Pancreas (tissue), 10 donors: ENCODE measurements around the gene PLD1. TPM values are rescaled to one million over a fixed set of nuclear protein-coding genes. Genes with fewer than 3 reads are reported as not detected.

Experiments used
- ATAC-seq, 4 donors: fragments of 200-7000 bp; cut with Tn5 transposase; one replicate each; pipeline versions ENCODE4 v1.8.0 to v1.9.1; 2020; ENCODE audit warnings: mild to moderate bottlenecking in 4 of 4, moderate library complexity in 4 of 4
- DNase-seq, 6 donors: peaks; one replicate each; pipeline ENCODE4 v3.0.0-alpha.2; 2020
- FAIRE-seq: peaks from 2 replicates; lab custom pipeline; 2012; peaks lifted over from hg19 to GRCh38; lab: Jason Lieb, UNC
- H3K27ac ChIP-seq, 4 donors: fragments of 200-600 bp; sonication (generic); 1 replicate in 3 of 4; 2 replicates in 1 of 4; pipeline versions ENCODE4 v1.5.0 to v1.8.0; 2020
- H3K27me3 ChIP-seq, 4 donors: fragments of 200-600 bp; one replicate each; pipeline ENCODE4 v1.8.0; 2021
- H3K36me3 ChIP-seq, 3 donors: fragments of 200-600 bp; sonication (generic) in 1 of 3; one replicate each; pipeline versions ENCODE4 v1.5.0 to v1.8.0; 2020 to 2021
- H3K4me1 ChIP-seq, 3 donors: fragments of 200-600 bp; one replicate each; pipeline ENCODE4 v1.8.0; 2021
- H3K4me3 ChIP-seq, 4 donors: fragments of 200-600 bp; sonication (generic) in 2 of 4; one replicate each; pipeline versions ENCODE4 v1.5.0 to v1.8.0; 2020 to 2021
- H3K9me3 ChIP-seq, 4 donors: fragments of 200-600 bp; one replicate each; pipeline ENCODE4 v1.8.0; 2021
- CTCF ChIP-seq, 4 donors: fragments of 200-600 bp; sonication (generic) in 3 of 4; IDR thresholded peaks; one replicate each; pipeline versions ENCODE4 v1.5.0 to v1.8.0; 2021; ENCODE audit warnings: antibody characterized with exemption in 4 of 4
- WGBS, 2 donors: extraction: QIAGEN DNeasy Blood & Tissue Kit; methylation state at CpG; one replicate each; pipeline ENCODE4 v1.1.7; 2013; 5-methylcytosine and 5-hydroxymethylcytosine counted together
- intact Hi-C, 3 donors: fragments of 100-400 bp; cut with DNase I; formaldehyde crosslinking; loops; one replicate each; pipeline versions ENCODE4 v1.11.1 to v1.14.2; 2022
- polyA plus RNA-seq, 2 donors: library from polyadenylated mRNA; stranded (reverse); fragments of 200-250 nt; gene quantifications; one replicate each; pipeline ENCODE4 v1.2.3, GENCODE V29; 2013
- total RNA-seq, 6 donors: library from RNA; stranded (reverse); fragmentation: NEBNext Ultra II Directional in 4 of 6; extraction: Animal tissue kit (Norgen Biotek cat#: 25700) in 4 of 6; gene quantifications; one replicate each; pipeline versions ENCODE4 v1.2.1 to v1.2.4, GENCODE V29; 2021 to 2023
- donor health status: healthy with polysubstance abuse.
- donor health status: DM: no; HTN: no; CAD: no; lungs with moderate emphysema.
- donor health status: DM: no; HTN: no; CAD: no.
- donor health status: control.
- donor health status: control.
- donor health status: Bipolar disorder and iron deficiency.
- donor health status: DM: yes; HTN: yes; CAD: no.
- donor health status: DM: no; HTN: no; CAD: no.
- donor health status: DM: no; HTN: no; CAD: no.
- donor health status: DM: yes; HTN: yes; CAD: no.

PLD1 gene
- total and polyA plus RNA-seq, 8 donors: 14.7 to 62.1 (median 33.7) TPM

GRCh38 chr3:171811295-171811912, 1.1 kb upstream of the PLD1 start:
- Histone ChIP-seq H3K27me3 (no peaks in the 10 kb centered on the region), H3K9me3 (no peaks in the 10 kb centered on the region), H3K4me3 (no peak overlapping the region), H3K4me1 (peaks cover 0 to 22% (median 10%) of the 10 kb centered on the region in 3 donors), H3K36me3 (no peaks in the 10 kb centered on the region), H3K27ac (peak overlapping the region in 1 of 4 donors; percentile 97)
- DNase-seq (no peak), FAIRE-seq (no peak), ATAC-seq (peak in 1 of 4 donors; percentile 15)
- 79 to 85% methylated on average over 4 of the region's 4 CpGs for WGBS, 2 donors
- TF ChIP-seq CTCF (IDR thresholded peaks at IDR 0.05): no peak
- intact Hi-C loops: no loop called here

GRCh38 chr3:171810629-171811294, 479 bp upstream of the PLD1 start:
- FAIRE-seq (no peak), DNase-seq (no peak), ATAC-seq (no peak)
- H3K4me1 ChIP-seq: peaks cover 0 to 29% (median 16%) of the 10 kb centered on the region in 3 donors
- H3K27ac ChIP-seq: peak overlapping the region; percentile 84 to 97 (median 90)
- H3K36me3 ChIP-seq: no peaks in the 10 kb centered on the region
- no peak for TF ChIP-seq CTCF (IDR thresholded peaks at IDR 0.05)
- 21 to 22% methylated on average over 22 of the region's 22 CpGs for WGBS, 2 donors
- no peaks in the 10 kb centered on the region for H3K27me3 ChIP-seq
- H3K4me3 ChIP-seq: peak overlapping the region; percentile 18 to 65 (median 50)
- intact Hi-C loops: no loop called here
- H3K9me3 ChIP-seq: no peaks in the 10 kb centered on the region

GRCh38 chr3:171809611-171809860, 747 bp downstream of the PLD1 start:
- Histone ChIP-seq H3K27ac (peak overlapping the region; percentile 84 to 97 (median 90)), H3K4me1 (peaks cover 0 to 30% (median 16%) of the 10 kb centered on the region in 3 donors), H3K9me3 (no peaks in the 10 kb centered on the region), H3K36me3 (no peaks in the 10 kb centered on the region), H3K27me3 (no peaks in the 10 kb centered on the region), H3K4me3 (peak overlapping the region; percentile 47 to 65 (median 51))
- 0 to 1% methylated on average over 8 to 11 of the region's 11 CpGs for WGBS, 2 donors
- peak; percentile 11 to 36 (median 32) for ATAC-seq
- no peak for DNase-seq
- no peak for FAIRE-seq
- intact Hi-C loops: no loop called here
- TF ChIP-seq CTCF (IDR thresholded peaks at IDR 0.05): no peak

GRCh38 chr3:171807806-171808205, 2.5 kb downstream of the PLD1 start:
- intact Hi-C loops: no loop called here
- Histone ChIP-seq H3K4me1 (peaks cover 0 to 31% (median 16%) of the 10 kb centered on the region in 3 donors), H3K4me3 (no peak overlapping the region), H3K27me3 (no peaks in the 10 kb centered on the region), H3K9me3 (no peaks in the 10 kb centered on the region), H3K27ac (no peak overlapping the region), H3K36me3 (no peaks in the 10 kb centered on the region)
- no peak for FAIRE-seq
- no peak for ATAC-seq
- DNase-seq: no peak
- no peak for TF ChIP-seq CTCF (IDR thresholded peaks at IDR 0.05)
- WGBS, 2 donors: 94 to 95% methylated on average over 6 of the region's 6 CpGs

GRCh38 chr3:171807129-171807675, 3.1 kb downstream of the PLD1 start:
- TF ChIP-seq CTCF (IDR thresholded peaks at IDR 0.05): no peak
- intact Hi-C loops: no loop called here
- no peaks in the 10 kb centered on the region for H3K36me3 ChIP-seq
- H3K27me3 ChIP-seq: no peaks in the 10 kb centered on the region
- H3K9me3 ChIP-seq: no peaks in the 10 kb centered on the region
- DNase-seq: no peak
- peaks cover 6 to 37% (median 22%) of the 10 kb centered on the region in 3 donors for H3K4me1 ChIP-seq
- no peak overlapping the region for H3K4me3 ChIP-seq
- ATAC-seq: no peak
- no peak for FAIRE-seq
- no peak overlapping the region for H3K27ac ChIP-seq
- WGBS, 2 donors: 93 to 96% methylated on average over 7 of the region's 7 CpGs
